Cardiac muscle cell (in vitro differentiated cells and primary cell): ENCODE results near the gene PCYT1A. TPM values are rescaled to one million over a fixed set of nuclear protein-coding genes. Genes with fewer than 3 reads are reported as not detected.
A peak's percentile ranks its signal among the peaks of the same experiment; 100 is the strongest.
"Not testable (repeated sequence)": the region's sequence is repeated elsewhere in the genome, so short reads cannot be mapped to it uniquely, and the experiment has no call there.

ENCODE experiments used
- DNase-seq, 2 donors: peaks; one replicate each; pipeline versions ENCODE4 v3.0.0 to v3.0.0-alpha.2; 2010 to 2017; ENCODE audit warnings: low read depth in 1 of 2, low spot score in 1 of 2
- H3K27ac ChIP-seq: fragments of 200-600 bp; sonication (generic); 2 replicates; pipeline ENCODE4 v1.5.1; 2016
- H3K27me3 ChIP-seq: fragments of 200-600 bp; sonication (generic); 2 replicates; pipeline ENCODE4 v1.6.0; 2016; ENCODE audit warnings: control low read depth
- H3K36me3 ChIP-seq: fragments of 200-600 bp; sonication (generic); 2 replicates; pipeline ENCODE4 v1.5.1; 2016; ENCODE audit warnings: control low read depth
- H3K4me1 ChIP-seq: fragments of 200-600 bp; sonication (generic); 2 replicates; pipeline ENCODE4 v1.8.1; 2017; ENCODE audit warnings: low read depth, mild to moderate bottlenecking, mixed run types
- H3K4me3 ChIP-seq: fragments of 200-600 bp; sonication (generic); 2 replicates; pipeline ENCODE4 v1.5.1; 2016; ENCODE audit warnings: mild to moderate bottlenecking
- H3K9me3 ChIP-seq: fragments of 200-600 bp; sonication (generic); 2 replicates; pipeline ENCODE4 v1.5.1; 2017; ENCODE audit warnings: low read depth, mild to moderate bottlenecking, control low read depth
- CTCF ChIP-seq: IDR thresholded peaks from 2 replicates; pipeline ENCODE4 v1.5.1; 2012; ENCODE audit warnings: low read depth, mild to moderate bottlenecking, low read length
- polyA plus RNA-seq: library from polyadenylated mRNA; unstranded; fragments of >200 nt; fragmentation: Nextera tagmentation; extraction: Ambion mirVana; gene quantifications from 2 replicates; pipeline ENCODE4 v1.2.1, GENCODE V29; 2016
- total RNA-seq: library from RNA; depleted of rRNA; stranded (reverse); fragments of >200 nt; gene quantifications from 2 replicates; pipeline ENCODE4 v1.2.3, GENCODE V29; 2016

PCYT1A gene
- total and polyA plus RNA-seq, 2 experiments from 2014 or later, result 23.6 to 66.5 TPM

- no peaks in the 10 kb centered on the region for H3K4me1 ChIP-seq
- peak within 1 kb of the TSS; percentile 81 for H3K4me3 ChIP-seq
- peak within 1 kb of the TSS; percentile 85 for H3K27ac ChIP-seq
- peak; percentile 93 to 94 for DNase-seq
- no peaks in the 10 kb centered on the region for H3K27me3 ChIP-seq
- H3K9me3 ChIP-seq, result no peaks in the 10 kb centered on the region
- H3K36me3 ChIP-seq, result no peaks in the 10 kb centered on the region
- TF ChIP-seq CTCF, result no peak
These were observed 30.4 kb upstream of the PCYT1A start, which contains the start of gene DYNLT2B for GRCh38 chr3:196317687-196318467. Gene DYNLT2B, minus strand, starts transcription at chr3:196318240. Its CDS starts 88 bp downstream, at chr3:196318152.

- peak in 1 of 2 donors; percentile 21 for DNase-seq
- H3K4me3 ChIP-seq, result peak overlapping the region; percentile 81
- not testable (repeated sequence) for H3K4me1 ChIP-seq, H3K9me3 ChIP-seq, H3K27me3 ChIP-seq, H3K36me3 ChIP-seq
- H3K27ac ChIP-seq, result peak overlapping the region; percentile 85
These were observed 29.5 kb upstream of the PCYT1A start for GRCh38 chr3:196316799-196317686.

- no peak overlapping the region for H3K4me3 ChIP-seq
- H3K27ac ChIP-seq, result no peak overlapping the region
- H3K4me1 ChIP-seq, result no peaks in the 10 kb centered on the region
- no peak for TF ChIP-seq CTCF
- no peaks in the 10 kb centered on the region for H3K27me3 ChIP-seq
- H3K36me3 ChIP-seq, result no peaks in the 10 kb centered on the region
- H3K9me3 ChIP-seq, result no peaks in the 10 kb centered on the region
- no peak for DNase-seq
These were observed 28.3 kb upstream of the PCYT1A start for GRCh38 chr3:196315821-196316220.

GRCh38 chr3:196314597-196314996 is 27.1 kb upstream of the PCYT1A start:
- no peaks in the 10 kb centered on the region for H3K9me3 ChIP-seq
- H3K4me3 ChIP-seq, result no peak overlapping the region
- no peaks in the 10 kb centered on the region for H3K4me1 ChIP-seq
- DNase-seq, result no peak
- TF ChIP-seq CTCF, result no peak
- H3K36me3 ChIP-seq, result no peaks in the 10 kb centered on the region
- no peaks in the 10 kb centered on the region for H3K27me3 ChIP-seq
- H3K27ac ChIP-seq, result no peak overlapping the region

GRCh38 chr3:196314086-196314485 is 26.6 kb upstream of the PCYT1A start:
- H3K9me3 ChIP-seq, H3K36me3 ChIP-seq, H3K4me1 ChIP-seq, DNase-seq, H3K4me3 ChIP-seq, H3K27ac ChIP-seq, H3K27me3 ChIP-seq: not testable (repeated sequence)

- not testable (repeated sequence) for H3K4me3 ChIP-seq, H3K4me1 ChIP-seq, H3K27me3 ChIP-seq
These were observed 15.4 kb upstream of the PCYT1A start for GRCh38 chr3:196302960-196303359.

GRCh38 chr3:196302551-196302950 is 15.0 kb upstream of the PCYT1A start:
- not testable (repeated sequence) for DNase-seq, H3K27ac ChIP-seq, H3K9me3 ChIP-seq

More at GRCh38 chr3:196302960-196303359, 15.4 kb upstream of the PCYT1A start:
- peaks cover 21% of the 10 kb centered on the region for H3K36me3 ChIP-seq
- DNase-seq, H3K27ac ChIP-seq, H3K9me3 ChIP-seq: not testable (repeated sequence)

More at GRCh38 chr3:196302551-196302950, 15.0 kb upstream of the PCYT1A start:
- H3K36me3 ChIP-seq, result peaks cover 26% of the 10 kb centered on the region
- H3K4me1 ChIP-seq, H3K27me3 ChIP-seq, H3K4me3 ChIP-seq: not testable (repeated sequence)
